ENCODE measurements around the gene CD300H. TPM values are rescaled to one million over a fixed set of nuclear protein-coding genes. Genes with fewer than 3 reads are reported as not detected.

CD300H gene
- total RNA-seq, 2 donors from 2014 or later = not detected

DNA sequence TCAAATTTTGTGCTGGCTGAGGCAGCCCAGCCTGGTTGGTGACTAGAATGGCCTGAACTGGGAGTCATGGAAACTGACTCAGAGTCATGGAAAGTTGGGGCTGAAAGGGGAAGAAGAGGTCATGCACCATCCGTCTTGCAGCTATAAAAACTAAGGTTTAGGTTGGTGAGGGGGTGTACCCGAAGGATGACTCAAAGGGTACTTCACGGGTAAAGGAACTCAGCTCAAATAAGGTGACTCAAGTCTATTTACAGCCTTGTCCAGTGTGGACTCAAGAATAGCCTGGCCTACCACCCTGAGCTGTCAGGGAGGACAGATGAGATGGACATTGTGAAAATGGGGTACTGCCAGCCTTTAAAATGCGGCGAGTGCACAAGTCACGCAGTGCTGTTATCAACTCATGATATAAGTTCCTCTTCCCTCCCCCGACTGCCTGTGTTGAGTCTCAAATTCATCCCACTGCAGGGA, 54.7 kb downstream of the CD300H start:
- no peak for DNase-seq (ENCODE audit: low spot score)
- no peak overlapping the region for H3K27ac ChIP-seq

DNA sequence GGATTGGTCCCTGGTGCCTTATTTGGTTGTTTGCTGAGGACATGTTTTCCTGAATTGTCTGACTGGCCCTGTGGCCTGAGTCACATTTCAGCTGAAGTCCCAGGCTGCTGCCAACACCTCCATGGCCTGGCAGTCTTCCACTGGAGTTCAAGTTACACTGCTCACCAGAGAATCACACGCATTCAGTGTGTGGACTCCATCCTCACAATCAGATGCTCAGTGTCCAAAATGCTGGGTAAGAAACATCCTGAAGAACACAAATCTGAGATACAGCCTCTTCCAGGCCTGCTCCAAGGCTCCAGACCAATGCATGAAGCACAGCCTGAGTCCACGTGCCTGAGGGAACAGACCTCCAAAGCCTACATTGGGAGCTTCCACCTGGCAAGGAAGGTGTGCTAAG, 55.3 kb downstream of the CD300H start:
- no peak overlapping the region for H3K27ac ChIP-seq
- no peaks in the 10 kb centered on the region for H3K4me1 ChIP-seq (replicated peaks)
- TF ChIP-seq, protein P1, sequence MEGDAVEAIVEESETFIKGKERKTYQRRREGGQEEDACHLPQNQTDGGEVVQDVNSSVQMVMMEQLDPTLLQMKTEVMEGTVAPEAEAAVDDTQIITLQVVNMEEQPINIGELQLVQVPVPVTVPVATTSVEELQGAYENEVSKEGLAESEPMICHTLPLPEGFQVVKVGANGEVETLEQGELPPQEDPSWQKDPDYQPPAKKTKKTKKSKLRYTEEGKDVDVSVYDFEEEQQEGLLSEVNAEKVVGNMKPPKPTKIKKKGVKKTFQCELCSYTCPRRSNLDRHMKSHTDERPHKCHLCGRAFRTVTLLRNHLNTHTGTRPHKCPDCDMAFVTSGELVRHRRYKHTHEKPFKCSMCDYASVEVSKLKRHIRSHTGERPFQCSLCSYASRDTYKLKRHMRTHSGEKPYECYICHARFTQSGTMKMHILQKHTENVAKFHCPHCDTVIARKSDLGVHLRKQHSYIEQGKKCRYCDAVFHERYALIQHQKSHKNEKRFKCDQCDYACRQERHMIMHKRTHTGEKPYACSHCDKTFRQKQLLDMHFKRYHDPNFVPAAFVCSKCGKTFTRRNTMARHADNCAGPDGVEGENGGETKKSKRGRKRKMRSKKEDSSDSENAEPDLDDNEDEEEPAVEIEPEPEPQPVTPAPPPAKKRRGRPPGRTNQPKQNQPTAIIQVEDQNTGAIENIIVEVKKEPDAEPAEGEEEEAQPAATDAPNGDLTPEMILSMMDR (IDR thresholded peaks at IDR 0.05) = no peak
- no peak for TF ChIP-seq POLR2A (IDR thresholded peaks at IDR 0.05)
- TF ChIP-seq POLR2AphosphoS5 (IDR thresholded peaks at IDR 0.05) = no peak
- intact Hi-C loops (cut with DNase I) = no loop called here
- WGBS = 54% methylated on average over 2 of the region's 2 CpGs
- H3K4me3 ChIP-seq = no peak overlapping the region
- no peaks in the 10 kb centered on the region for H3K27me3 ChIP-seq (replicated peaks; ENCODE audit: insufficient read depth)
- H3K9me3 ChIP-seq = no peaks in the 10 kb centered on the region
- no peak for DNase-seq (ENCODE audit: low spot score)
- H3K36me3 ChIP-seq = no peaks in the 10 kb centered on the region

More for the DNA sequence above, 54.7 kb downstream of the CD300H start:
- Histone ChIP-seq H3K9me3 (no peaks in the 10 kb centered on the region), H3K4me3 (no peak overlapping the region), H3K27me3 (replicated peaks; ENCODE audit: insufficient read depth) (no peaks in the 10 kb centered on the region), H3K4me1 (replicated peaks) (no peaks in the 10 kb centered on the region), H3K36me3 (no peaks in the 10 kb centered on the region)
- 70% methylated on average over 7 of the region's 7 CpGs for WGBS
- intact Hi-C loops (cut with DNase I) = no loop called here
- TF ChIP-seq POLR2AphosphoS5 (IDR thresholded peaks at IDR 0.05) = no peak
- TF ChIP-seq, protein P1 (IDR thresholded peaks at IDR 0.05) = no peak
- TF ChIP-seq POLR2A (IDR thresholded peaks at IDR 0.05) = no peak

Other genes with a start within 250 kb of the CD300H start
- under 1 TPM; 0.36 to 0.62 TPM for gene KIF19, start 241.3 kb downstream of the CD300H start, total RNA-seq
- gene BTBD17, start 205.6 kb downstream of the CD300H start, total RNA-seq = not detected
- 1 to 10 TPM in 1 of 2 donors, not detected in 1; 3.6 TPM for gene GPR142, start 200.0 kb downstream of the CD300H start, total RNA-seq
- 100 to 1,000 TPM in 1 of 2 donors, 10 to 100 TPM in 1; 66.3 to 186 TPM for gene GPRC5C, start 135.4 kb downstream of the CD300H start, total RNA-seq
- 1 to 10 TPM; 2.1 to 4.1 TPM for gene CD300A, start 100.9 kb downstream of the CD300H start, total RNA-seq
- gene CD300LB, start 36.0 kb downstream of the CD300H start, total RNA-seq = under 1 TPM; 0.64 to 0.80 TPM
- 1 to 10 TPM in 1 of 2 donors, not detected in 1; 1.5 TPM for gene CD300C, start 21.4 kb downstream of the CD300H start, total RNA-seq
- gene CD300LD, start 24.8 kb upstream of the CD300H start, total RNA-seq = not detected
- gene CD300E, start 56.2 kb upstream of the CD300H start, total RNA-seq = under 1 TPM in 1 of 2 donors, not detected in 1; 0.45 TPM
- 1 to 10 TPM in 1 of 2 donors, under 1 TPM in 1; 0.59 to 1.2 TPM for gene CD300LF, start 145.4 kb upstream of the CD300H start, total RNA-seq
- gene RAB37, start 169.7 kb upstream of the CD300H start, total RNA-seq = 1 to 10 TPM; 1.6 to 2.2 TPM
- gene NHERF1, start 181.1 kb upstream of the CD300H start, total RNA-seq = 100 to 1,000 TPM in 1 of 2 donors, 10 to 100 TPM in 1; 84.1 to 133 TPM
- 10 to 100 TPM; 29.6 to 49.3 TPM for gene NAT9, start 208.8 kb upstream of the CD300H start, total RNA-seq

Measured in prostate gland (tissue), 2 donors.